Activated CD8-positive, alpha-beta memory T cell treated with anti-CD3 and anti-CD28 coated beads, Interleukin-2, amount 10 ng/mL, durations not matched to agents 7 days and 5 days (primary cell): ENCODE measurements around the gene OGT. TPM values are rescaled to one million over a fixed set of nuclear protein-coding genes. Genes with fewer than 3 reads are reported as not detected.

Experiments used
- ATAC-seq: fragments of 150-1000 bp; cut with Tn5 transposase; one replicate; pipeline ENCODE4 v1.10.0; 2021; ENCODE audit warnings: moderate library complexity
- CTCF ChIA-PET: fragments of 350-600 bp; sonication (Branson Sonifier 250); formaldehyde crosslinking; loops from one replicate; lab custom pipeline; 2021; ENCODE audit warnings: antibody characterized with exemption; lab: Charles Lee
- DNase-seq: peaks from one replicate; pipeline ENCODE4 v3.0.0-alpha.2; 2020
- H3K27ac Mint-ChIP-seq: one replicate; pipeline ENCODE4 v1.8.0; 2021; ENCODE audit warnings: mild to moderate bottlenecking, mixed read lengths
- H3K27me3 Mint-ChIP-seq: one replicate; pipeline ENCODE4 v1.8.0; 2021; ENCODE audit warnings: mixed read lengths
- H3K36me3 Mint-ChIP-seq: one replicate; pipeline ENCODE4 v1.8.0; 2021; ENCODE audit warnings: mild to moderate bottlenecking, mixed read lengths
- H3K4me1 Mint-ChIP-seq: one replicate; pipeline ENCODE4 v1.8.0; 2021; ENCODE audit warnings: mixed read lengths
- H3K4me3 Mint-ChIP-seq: one replicate; pipeline ENCODE4 v1.8.0; 2021; ENCODE audit warnings: mild to moderate bottlenecking, moderate library complexity, mixed read lengths
- H3K9me3 Mint-ChIP-seq: one replicate; pipeline ENCODE4 v1.8.0; 2022; ENCODE audit warnings: low read depth, mixed read lengths
- total RNA-seq, 2 experiments: library from RNA; stranded (reverse); gene quantifications; one replicate each; pipeline ENCODE4 v1.2.3, GENCODE V29; 2021

OGT gene
- total RNA-seq, 2 experiments from 2014 or later: 365 to 381 TPM

- H3K4me1 Mint-ChIP-seq: peaks cover 12% of the 10 kb centered on the region
- no peaks in the 10 kb centered on the region for H3K9me3 Mint-ChIP-seq
- CTCF ChIA-PET: interaction anchor here (0.9 to 1.1 kb wide), 3 partner anchors 13 to 19 kb away, joined by 3 read pairs; no protein-coding TSS in a partner anchor
- H3K4me3 Mint-ChIP-seq: no peak overlapping the region
- ATAC-seq (no peak), DNase-seq (no peak)
- no peak overlapping the region for H3K27ac Mint-ChIP-seq
- peaks cover 3% of the 10 kb centered on the region for H3K36me3 Mint-ChIP-seq
- H3K27me3 Mint-ChIP-seq: no peaks in the 10 kb centered on the region
Observed at GRCh38 chrX:71515038-71515396, 17.9 kb upstream of the OGT start.

- Mint-ChIP-seq H3K4me3 (no peak overlapping the region), H3K9me3 (no peaks in the 10 kb centered on the region), H3K27ac (no peak overlapping the region), H3K4me1 (no peaks in the 10 kb centered on the region), H3K36me3 (no peaks in the 10 kb centered on the region), H3K27me3 (no peaks in the 10 kb centered on the region)
- ATAC-seq: no peak
- DNase-seq: no peak
- CTCF ChIA-PET: no interaction called here
Observed at GRCh38 chrX:71525316-71525715, 7.6 kb upstream of the OGT start.

- Mint-ChIP-seq H3K27ac (peak overlapping the region; percentile 97), H3K4me3 (peak overlapping the region; percentile 92), H3K27me3 (no peaks in the 10 kb centered on the region), H3K9me3 (no peaks in the 10 kb centered on the region), H3K36me3 (peaks cover 26% of the 10 kb centered on the region), H3K4me1 (peaks cover 18% of the 10 kb centered on the region)
- CTCF ChIA-PET: interaction anchor here (0.7 to 3.0 kb wide), 7 partner anchors 11 to 336 kb away, joined by 3 to 8 read pairs (median 3); no protein-coding TSS in a partner anchor
- DNase-seq (peak; percentile 77), ATAC-seq (peak; percentile 48)
Observed at GRCh38 chrX:71532078-71532752, 689 bp upstream of the OGT start.

- Mint-ChIP-seq H3K4me3 (peak overlapping the region; percentile 92), H3K36me3 (peaks cover 35% of the 10 kb centered on the region), H3K4me1 (peaks cover 24% of the 10 kb centered on the region), H3K27ac (peak overlapping the region; percentile 97), H3K27me3 (no peaks in the 10 kb centered on the region), H3K9me3 (no peaks in the 10 kb centered on the region)
- CTCF ChIA-PET: interaction anchor here (0.9 to 3.0 kb wide), 4 partner anchors 9 to 338 kb away, joined by 3 to 8 read pairs (median 4); no protein-coding TSS in a partner anchor
- ATAC-seq: no peak
- DNase-seq: no peak
Observed at GRCh38 chrX:71533516-71533850, 579 bp downstream of the OGT start.

- H3K9me3 Mint-ChIP-seq: no peaks in the 10 kb centered on the region
- H3K27me3 Mint-ChIP-seq: no peaks in the 10 kb centered on the region
- peak overlapping the region; percentile 97 for H3K27ac Mint-ChIP-seq
- H3K36me3 Mint-ChIP-seq: peaks cover 38% of the 10 kb centered on the region
- peak; percentile 36 for ATAC-seq
- peaks cover 25% of the 10 kb centered on the region for H3K4me1 Mint-ChIP-seq
- CTCF ChIA-PET: interaction anchor here (0.6 to 3.0 kb wide), 6 partner anchors 9 to 103 kb away, joined by 3 to 8 read pairs (median 3); no protein-coding TSS in a partner anchor
- DNase-seq: peak; percentile 83
- H3K4me3 Mint-ChIP-seq: peak overlapping the region; percentile 92
Observed at GRCh38 chrX:71533851-71534561, 1.1 kb downstream of the OGT start.

GRCh38 chrX:71534773-71535544 lies 2.1 kb downstream of the OGT start:
- CTCF ChIA-PET: interaction anchor here (0.6 to 3.0 kb wide), 6 partner anchors 8 to 104 kb away, joined by 3 to 8 read pairs (median 3); no protein-coding TSS in a partner anchor
- no peaks in the 10 kb centered on the region for H3K27me3 Mint-ChIP-seq
- H3K4me1 Mint-ChIP-seq: peaks cover 32% of the 10 kb centered on the region
- ATAC-seq (no peak), DNase-seq (no peak)
- H3K9me3 Mint-ChIP-seq: no peaks in the 10 kb centered on the region
- H3K36me3 Mint-ChIP-seq: peaks cover 44% of the 10 kb centered on the region
- H3K27ac Mint-ChIP-seq: peak overlapping the region; percentile 97
- peak overlapping the region; percentile 92 for H3K4me3 Mint-ChIP-seq

GRCh38 chrX:71536285-71536684 lies 3.4 kb downstream of the OGT start:
- peak overlapping the region; percentile 92 for H3K4me3 Mint-ChIP-seq
- peaks cover 51% of the 10 kb centered on the region for H3K36me3 Mint-ChIP-seq
- H3K27me3 Mint-ChIP-seq: no peaks in the 10 kb centered on the region
- DNase-seq (peak; percentile 52), ATAC-seq (no peak)
- H3K27ac Mint-ChIP-seq: peak overlapping the region; percentile 86
- CTCF ChIA-PET: interaction anchor here (0.8 to 1.7 kb wide), 3 partner anchors 114 to 170 kb away, joined by 3 to 5 read pairs (median 3); partner anchors contain the start of gene TAF1
- H3K4me1 Mint-ChIP-seq: peaks cover 36% of the 10 kb centered on the region
- no peaks in the 10 kb centered on the region for H3K9me3 Mint-ChIP-seq

GRCh38 chrX:71537743-71538142 lies 4.8 kb downstream of the OGT start:
- H3K27ac Mint-ChIP-seq: peak overlapping the region; percentile 74
- DNase-seq (no peak), ATAC-seq (no peak)
- peak overlapping the region; percentile 92 for H3K4me3 Mint-ChIP-seq
- no peaks in the 10 kb centered on the region for H3K9me3 Mint-ChIP-seq
- H3K4me1 Mint-ChIP-seq: peaks cover 44% of the 10 kb centered on the region
- CTCF ChIA-PET: interaction anchor here (0.6 to 1.7 kb wide), 3 partner anchors 111 to 261 kb away, joined by 3 to 5 read pairs (median 4); partner anchors contain the start of gene TAF1
- H3K36me3 Mint-ChIP-seq: peaks cover 64% of the 10 kb centered on the region
- H3K27me3 Mint-ChIP-seq: no peaks in the 10 kb centered on the region

GRCh38 chrX:71540801-71541200 lies 7.9 kb downstream of the OGT start:
- ATAC-seq: peak; percentile 26
- Mint-ChIP-seq H3K27ac (peak overlapping the region; percentile 72), H3K27me3 (no peaks in the 10 kb centered on the region), H3K36me3 (peaks cover 67% of the 10 kb centered on the region), H3K9me3 (no peaks in the 10 kb centered on the region), H3K4me3 (peak overlapping the region; percentile 62), H3K4me1 (peaks cover 59% of the 10 kb centered on the region)
- no peak for DNase-seq
- CTCF ChIA-PET: interaction anchor here (1.3 kb wide), 1 partner anchor 12 kb away, joined by 3 read pairs; no protein-coding TSS in a partner anchor

GRCh38 chrX:71541210-71542022 lies 8.5 kb downstream of the OGT start:
- Mint-ChIP-seq H3K27me3 (no peaks in the 10 kb centered on the region), H3K36me3 (peaks cover 68% of the 10 kb centered on the region), H3K4me3 (peak overlapping the region; percentile 62), H3K27ac (peak overlapping the region; percentile 72), H3K4me1 (peaks cover 58% of the 10 kb centered on the region), H3K9me3 (no peaks in the 10 kb centered on the region)
- CTCF ChIA-PET: interaction anchor here (1.3 to 2.4 kb wide), 2 partner anchors 8 to 12 kb away, joined by 3 to 8 read pairs; partner anchors contain the start of gene OGT
- DNase-seq (no peak), ATAC-seq (peak; percentile 45)

GRCh38 chrX:71542411-71542810 lies 9.5 kb downstream of the OGT start:
- Mint-ChIP-seq H3K4me1 (peaks cover 59% of the 10 kb centered on the region), H3K27me3 (no peaks in the 10 kb centered on the region), H3K27ac (peak overlapping the region; percentile 72), H3K9me3 (no peaks in the 10 kb centered on the region), H3K4me3 (peak overlapping the region; percentile 62), H3K36me3 (peaks cover 68% of the 10 kb centered on the region)
- CTCF ChIA-PET: interaction anchor here (1.4 to 2.4 kb wide), 2 partner anchors 9 to 14 kb away, joined by 3 to 8 read pairs; partner anchors contain the start of gene OGT
- DNase-seq (no peak), ATAC-seq (no peak)

- no peak for DNase-seq
- ATAC-seq: no peak
- no peaks in the 10 kb centered on the region for H3K9me3 Mint-ChIP-seq
- H3K27ac Mint-ChIP-seq: peak overlapping the region; percentile 62
- CTCF ChIA-PET: interaction anchor here (1.4 to 2.4 kb wide), 2 partner anchors 9 to 14 kb away, joined by 3 to 8 read pairs; partner anchors contain the start of gene OGT
- H3K4me3 Mint-ChIP-seq: peak overlapping the region; percentile 18
- H3K4me1 Mint-ChIP-seq: peaks cover 58% of the 10 kb centered on the region
- H3K27me3 Mint-ChIP-seq: no peaks in the 10 kb centered on the region
- H3K36me3 Mint-ChIP-seq: peaks cover 66% of the 10 kb centered on the region
Observed at GRCh38 chrX:71542825-71543224, 9.9 kb downstream of the OGT start.
